ENCODE results near the gene ALOX12B. TPM values are rescaled to one million over a fixed set of nuclear protein-coding genes. Genes with fewer than 3 reads are reported as not detected.

Gene ALOX12B
- total and polyA plus RNA-seq, 2 of the 13 experiments (the other 11 are each of a cell fraction or from before 2014, with no cell fraction given): 0.13 TPM; not detected in 1

- Histone ChIP-seq H3K27me3 (ENCODE audit: control insufficient read depth in 1 of 2, insufficient read depth in 2 of 2, low read length in 2 of 2) (peaks cover 2 to 45% of the 10 kb centered on the region in 2 experiments; a peak in 4 of 5 replicates), H4K20me1 (ENCODE audit: insufficient read depth, low read length) (peaks cover 11% of the 10 kb centered on the region; the same call in 1 of the 2 replicates), H3K4me1 (ENCODE audit: insufficient read depth, low read length) (peaks cover 37% of the 10 kb centered on the region), H3K9me3 (ENCODE audit: low read length) (no peaks in the 10 kb centered on the region), H3K4me2 (ENCODE audit: low read depth, low read length) (peak overlapping the region; percentile 100), H3K9ac (ENCODE audit: insufficient read depth, low read depth, low read length) (peak overlapping the region; percentile 62; the same call in 1 of the 2 replicates), H3K4me3 (replicated peaks in 1 of 3; ENCODE audit: insufficient read depth in 1 of 3, low read depth in 2 of 3, low read length in 3 of 3) (peak overlapping the region; percentile 68 to 95 (median 94)), H3K79me2 (ENCODE audit: insufficient read depth, low read length) (no peaks in the 10 kb centered on the region), H3K27ac (ENCODE audit: extremely low read length, insufficient read depth, low read length) (no peak overlapping the region), H3K36me3 (replicated peaks in 1 of 2; ENCODE audit: control insufficient read depth in 1 of 2, insufficient read depth in 2 of 2, low read length in 2 of 2) (no peaks in the 10 kb centered on the region), H2AFZ (ENCODE audit: low read length) (no peak overlapping the region)
- POLR2A ChIA-PET: interaction anchor here (0.6 kb wide), 1 partner anchor 56 kb away, joined by 3 read pairs; no protein-coding TSS in a partner anchor
- CTCF ChIA-PET (ENCODE audit: low intra/inter-chr PET ratio, low total read pairs): no interaction called here
- no TSS peak for BruUV-seq (replicated peaks)
- intact Hi-C loops (cut with micrococcal nuclease; ENCODE audit: unreplicated experiment): loop anchor here (5.0 kb wide), 1 partner anchor 35 kb away; no protein-coding TSS in a partner anchor
- 7% methylated on average over 6 of the region's 18 CpGs for WGBS (ENCODE audit: low lambda C conversion rate)
- DNase-seq (ENCODE audit: low spot score) (no peak), ATAC-seq (no peak), FAIRE-seq (no peak)
- in situ Hi-C loops (cut with HindIII; ENCODE audit: extremely low pct_ligation_motif_present, low pct_unique_long_range_greater_than_20kb): loop anchor here (5.0 kb wide), 1 partner anchor 45 kb away; no protein-coding TSS in a partner anchor
- no peak for TF ChIP-seq MYNN (CRISPR knock-in tag; IDR thresholded peaks at IDR 0.05; ENCODE audit: low read depth)
- no peak for TF ChIP-seq ZBTB38 (CRISPR knock-in tag; IDR thresholded peaks at IDR 0.05)
- TF ChIP-seq GMEB2 (CRISPR knock-in tag; IDR thresholded peaks at IDR 0.05; ENCODE audit: low read depth): no peak
- no peak for TF ChIP-seq ZNF709 (CRISPR knock-in tag; IDR thresholded peaks at IDR 0.05)
- no peak for TF ChIP-seq ZBTB1 (CRISPR knock-in tag; IDR thresholded peaks at IDR 0.05; ENCODE audit: borderline replicate concordance)
- TF ChIP-seq FLYWCH1 (CRISPR knock-in tag; IDR thresholded peaks at IDR 0.05): peak; percentile 65; the same call in 1 of the 2 replicates
- TF ChIP-seq ZFP62 (CRISPR knock-in tag; IDR thresholded peaks at IDR 0.05): no peak
- 0 out of 2 replicates have a peak, but pooled peaks have one; percentile 17 for TF ChIP-seq MED1 (CRISPR knock-in tag; IDR thresholded peaks at IDR 0.05)
- no peak for TF ChIP-seq NCOA5 (CRISPR knock-in tag; IDR thresholded peaks at IDR 0.05)
- TF ChIP-seq MTF1 (CRISPR knock-in tag; IDR thresholded peaks at IDR 0.05): no peak
- no peak for TF ChIP-seq ZKSCAN8 (CRISPR knock-in tag; IDR thresholded peaks at IDR 0.05; ENCODE audit: borderline replicate concordance)
- no peak for TF ChIP-seq ZNF746 (CRISPR knock-in tag; IDR thresholded peaks at IDR 0.05)
- TF ChIP-seq FOXJ3 (CRISPR knock-in tag; IDR thresholded peaks at IDR 0.05; ENCODE audit: borderline replicate concordance): no peak
- TF ChIP-seq ARHGAP35 (CRISPR knock-in tag; IDR thresholded peaks at IDR 0.05; ENCODE audit: borderline replicate concordance): no peak
- TF ChIP-seq ZFP36L2 (CRISPR knock-in tag; IDR thresholded peaks at IDR 0.05): no peak
- TF ChIP-seq ZNF367 (CRISPR knock-in tag; IDR thresholded peaks at IDR 0.05; ENCODE audit: borderline replicate concordance): no peak
- no peak for TF ChIP-seq CCAR2 (optimal IDR thresholded peaks at IDR 0.05; ENCODE audit: low read depth, low read length)
- no peak for TF ChIP-seq HMGXB3 (CRISPR knock-in tag; IDR thresholded peaks at IDR 0.05; ENCODE audit: borderline replicate concordance)
- TF ChIP-seq ZNF414 (CRISPR knock-in tag; IDR thresholded peaks at IDR 0.05): no peak
Observed at GRCh38 chr17:8117367-8117979, 30.0 kb upstream of the ALOX12B start.

Measured in HepG2 (cell line).